HG02623 (cell line): ENCODE results near the gene ARHGAP23.

ENCODE experiments used
- ATAC-seq: cut with Tn5 transposase; IDR thresholded peaks from one replicate; pipeline ENCODE4 v1.9.1; 2021; ENCODE audit warnings: moderate library complexity; ENCODE audit not compliant: unreplicated experiment

ARHGAP23 gene, protein sequence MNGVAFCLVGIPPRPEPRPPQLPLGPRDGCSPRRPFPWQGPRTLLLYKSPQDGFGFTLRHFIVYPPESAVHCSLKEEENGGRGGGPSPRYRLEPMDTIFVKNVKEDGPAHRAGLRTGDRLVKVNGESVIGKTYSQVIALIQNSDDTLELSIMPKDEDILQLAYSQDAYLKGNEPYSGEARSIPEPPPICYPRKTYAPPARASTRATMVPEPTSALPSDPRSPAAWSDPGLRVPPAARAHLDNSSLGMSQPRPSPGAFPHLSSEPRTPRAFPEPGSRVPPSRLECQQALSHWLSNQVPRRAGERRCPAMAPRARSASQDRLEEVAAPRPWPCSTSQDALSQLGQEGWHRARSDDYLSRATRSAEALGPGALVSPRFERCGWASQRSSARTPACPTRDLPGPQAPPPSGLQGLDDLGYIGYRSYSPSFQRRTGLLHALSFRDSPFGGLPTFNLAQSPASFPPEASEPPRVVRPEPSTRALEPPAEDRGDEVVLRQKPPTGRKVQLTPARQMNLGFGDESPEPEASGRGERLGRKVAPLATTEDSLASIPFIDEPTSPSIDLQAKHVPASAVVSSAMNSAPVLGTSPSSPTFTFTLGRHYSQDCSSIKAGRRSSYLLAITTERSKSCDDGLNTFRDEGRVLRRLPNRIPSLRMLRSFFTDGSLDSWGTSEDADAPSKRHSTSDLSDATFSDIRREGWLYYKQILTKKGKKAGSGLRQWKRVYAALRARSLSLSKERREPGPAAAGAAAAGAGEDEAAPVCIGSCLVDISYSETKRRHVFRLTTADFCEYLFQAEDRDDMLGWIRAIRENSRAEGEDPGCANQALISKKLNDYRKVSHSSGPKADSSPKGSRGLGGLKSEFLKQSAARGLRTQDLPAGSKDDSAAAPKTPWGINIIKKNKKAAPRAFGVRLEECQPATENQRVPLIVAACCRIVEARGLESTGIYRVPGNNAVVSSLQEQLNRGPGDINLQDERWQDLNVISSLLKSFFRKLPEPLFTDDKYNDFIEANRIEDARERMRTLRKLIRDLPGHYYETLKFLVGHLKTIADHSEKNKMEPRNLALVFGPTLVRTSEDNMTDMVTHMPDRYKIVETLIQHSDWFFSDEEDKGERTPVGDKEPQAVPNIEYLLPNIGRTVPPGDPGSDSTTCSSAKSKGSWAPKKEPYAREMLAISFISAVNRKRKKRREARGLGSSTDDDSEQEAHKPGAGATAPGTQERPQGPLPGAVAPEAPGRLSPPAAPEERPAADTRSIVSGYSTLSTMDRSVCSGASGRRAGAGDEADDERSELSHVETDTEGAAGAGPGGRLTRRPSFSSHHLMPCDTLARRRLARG (N-terminal part only)

DNA sequence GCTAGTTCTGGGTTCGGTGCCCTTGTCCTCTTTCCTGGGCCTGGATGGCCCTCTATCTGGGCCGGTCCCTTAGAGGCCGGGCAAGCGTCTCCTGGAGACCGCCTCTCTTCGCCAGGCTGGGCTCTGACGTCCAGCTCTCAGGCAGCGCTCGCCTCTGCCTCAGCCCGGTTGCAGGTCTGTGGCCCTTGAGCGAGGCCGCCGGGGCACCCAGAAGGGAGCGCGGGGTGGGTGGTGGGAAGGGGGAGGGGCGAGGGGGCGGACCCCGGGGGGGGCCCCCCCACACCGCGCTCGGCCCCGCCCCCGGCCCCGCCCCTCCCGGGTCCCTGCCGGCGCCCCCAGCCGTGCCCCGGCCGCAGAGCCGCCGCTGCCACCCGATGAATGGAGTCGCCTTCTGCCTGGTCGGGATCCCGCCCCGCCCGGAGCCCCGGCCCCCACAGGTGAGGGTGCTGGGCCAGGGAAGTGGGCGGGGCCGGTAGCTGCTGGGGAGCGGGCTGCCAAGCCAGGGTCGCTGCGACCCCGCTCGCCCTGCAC lies at the start of gene ARHGAP23:
Gene ARHGAP23, plus strand, starts transcription at position 353 of the 531 bp plus-strand sequence. Its CDS starts 22 bp downstream, at position 375.
- no peak for ATAC-seq

DNA sequence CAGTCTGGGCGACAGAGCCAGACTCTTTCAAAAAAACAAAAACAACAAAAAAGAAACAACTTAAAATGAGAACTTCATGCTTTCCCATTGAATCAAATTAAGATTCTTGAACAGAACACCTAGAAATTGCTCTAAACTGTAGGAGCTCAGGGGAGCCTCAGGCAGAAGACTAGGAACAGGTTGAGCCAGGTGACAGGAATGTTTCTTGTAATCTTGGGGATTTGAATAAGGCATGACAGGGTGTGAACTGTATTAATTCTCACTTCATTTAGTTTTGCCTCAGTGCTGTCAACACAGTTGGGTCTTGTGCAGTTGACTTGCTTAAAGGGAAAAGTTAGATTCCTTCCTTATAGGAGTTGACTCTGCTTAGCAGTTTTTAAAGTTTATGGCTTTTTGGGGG lies 48.8 kb upstream of the ARHGAP23 start:
- no peak for ATAC-seq

DNA sequence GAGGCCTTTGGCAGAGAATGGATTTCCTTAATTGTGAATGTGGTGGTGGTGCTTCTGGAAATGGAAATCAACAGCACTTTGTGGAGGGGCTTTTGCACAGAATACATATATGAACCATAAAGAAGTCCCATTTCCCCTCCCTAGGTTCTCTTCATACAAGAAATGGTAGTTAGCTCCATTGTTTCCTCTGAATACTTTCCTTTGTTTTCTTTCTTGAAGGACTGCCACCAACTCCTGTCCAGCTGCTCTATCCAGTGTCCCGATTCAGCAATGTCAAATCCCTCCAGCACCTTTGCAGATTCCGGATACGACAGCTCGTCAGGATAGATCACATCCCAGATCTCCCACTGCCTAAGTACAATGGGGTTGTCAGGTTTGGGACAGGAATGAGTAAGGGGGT lies 33.2 kb upstream of the ARHGAP23 start:
- no peak for ATAC-seq

DNA sequence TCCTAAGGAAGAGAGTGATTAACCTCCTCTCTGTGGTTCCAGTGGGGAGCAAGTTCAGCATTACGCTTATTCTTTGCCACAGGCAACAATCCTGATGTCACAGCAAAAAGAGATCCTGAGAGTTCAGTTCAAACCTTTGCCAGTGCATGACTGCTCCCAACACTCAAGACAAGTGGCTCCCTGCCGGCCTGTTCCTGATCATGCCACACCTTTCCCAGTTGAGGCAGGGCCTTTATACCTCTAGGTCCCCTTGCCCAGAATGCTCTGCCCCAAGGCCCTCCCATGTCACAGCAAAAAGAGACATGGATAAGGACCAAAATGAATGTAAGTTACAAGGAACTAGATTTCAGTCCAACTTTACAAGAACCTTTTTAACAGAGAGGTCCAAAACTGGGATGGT lies 31.0 kb upstream of the ARHGAP23 start:
- ATAC-seq = no peak

DNA sequence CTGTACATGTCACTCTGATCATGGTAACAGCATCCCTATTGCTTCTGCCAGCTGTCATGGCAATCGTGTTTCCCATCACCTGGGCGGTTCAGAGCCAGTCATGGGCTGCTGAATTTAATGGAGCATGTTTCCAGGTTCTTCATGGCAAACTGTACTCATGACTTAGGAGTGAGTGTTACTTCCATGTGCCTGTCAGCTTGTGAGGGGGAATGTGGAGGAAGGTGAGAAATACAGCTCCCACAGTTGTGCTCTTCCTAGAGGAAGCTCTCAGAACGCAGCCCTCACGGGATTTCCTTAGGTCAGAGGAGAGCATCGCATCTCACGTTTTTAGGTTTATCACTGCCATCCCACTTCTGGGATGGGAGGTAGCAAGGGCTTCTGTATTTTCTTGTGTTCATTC lies 28.0 kb upstream of the ARHGAP23 start:
- no peak for ATAC-seq

DNA sequence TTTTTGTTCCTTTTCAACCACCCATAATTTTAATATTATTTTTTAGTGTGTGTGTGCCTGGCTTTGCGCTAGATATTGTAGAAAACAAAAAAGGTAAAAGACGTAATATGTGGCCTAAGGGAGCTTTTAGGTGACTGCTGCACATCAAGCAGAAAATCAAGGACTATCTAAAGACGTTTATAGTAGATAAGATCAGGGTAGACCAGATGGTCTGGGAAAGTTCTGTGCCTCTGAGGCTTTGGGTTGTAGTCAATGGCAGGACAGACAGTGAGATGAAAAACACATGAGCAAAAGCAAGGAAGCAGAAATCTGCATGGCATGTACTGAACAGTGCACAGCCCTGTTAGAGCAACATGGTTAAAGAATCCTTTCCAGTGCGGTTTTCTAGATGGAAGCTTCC lies 26.8 kb upstream of the ARHGAP23 start:
- ATAC-seq = no peak

DNA sequence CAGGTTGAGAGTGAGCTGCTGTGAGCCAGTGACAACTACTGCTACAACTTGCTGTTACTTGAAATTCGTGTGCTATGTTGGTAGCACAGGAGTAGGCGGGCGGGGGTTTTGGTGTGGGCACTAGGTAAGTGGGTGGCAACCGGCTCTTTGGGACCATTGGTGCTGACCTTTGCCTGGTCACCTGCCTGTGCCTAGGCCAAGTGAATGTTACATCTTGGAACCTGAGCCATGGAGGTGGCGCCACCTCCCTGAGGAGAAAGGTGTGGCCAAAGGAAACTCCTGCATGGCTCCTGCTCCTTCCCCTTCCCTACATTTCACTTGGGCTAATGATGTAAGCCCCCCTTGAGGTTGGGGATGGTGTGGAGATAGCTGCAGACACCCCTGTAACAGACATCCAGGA lies 25.4 kb upstream of the ARHGAP23 start:
- ATAC-seq = no peak

DNA sequence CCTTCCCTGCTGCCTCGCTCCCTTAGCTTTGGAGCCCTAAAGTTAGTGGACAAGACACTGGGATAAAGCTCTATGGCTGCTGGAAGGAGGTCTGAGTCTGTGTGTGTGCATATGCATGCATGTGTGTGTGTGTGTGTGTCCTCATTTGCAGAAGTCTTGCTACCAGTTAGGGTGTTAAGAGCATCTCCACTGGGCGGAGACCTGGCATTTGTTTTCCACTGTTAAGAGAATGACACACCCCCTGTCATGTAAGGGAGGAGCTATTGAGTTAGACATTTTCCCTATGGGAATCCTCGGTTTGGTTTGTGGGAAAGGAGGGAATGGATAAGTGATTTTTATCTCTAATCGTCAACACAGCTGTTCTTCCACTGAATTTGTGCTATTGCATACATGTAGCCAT lies 24.8 kb upstream of the ARHGAP23 start:
- no peak for ATAC-seq

DNA sequence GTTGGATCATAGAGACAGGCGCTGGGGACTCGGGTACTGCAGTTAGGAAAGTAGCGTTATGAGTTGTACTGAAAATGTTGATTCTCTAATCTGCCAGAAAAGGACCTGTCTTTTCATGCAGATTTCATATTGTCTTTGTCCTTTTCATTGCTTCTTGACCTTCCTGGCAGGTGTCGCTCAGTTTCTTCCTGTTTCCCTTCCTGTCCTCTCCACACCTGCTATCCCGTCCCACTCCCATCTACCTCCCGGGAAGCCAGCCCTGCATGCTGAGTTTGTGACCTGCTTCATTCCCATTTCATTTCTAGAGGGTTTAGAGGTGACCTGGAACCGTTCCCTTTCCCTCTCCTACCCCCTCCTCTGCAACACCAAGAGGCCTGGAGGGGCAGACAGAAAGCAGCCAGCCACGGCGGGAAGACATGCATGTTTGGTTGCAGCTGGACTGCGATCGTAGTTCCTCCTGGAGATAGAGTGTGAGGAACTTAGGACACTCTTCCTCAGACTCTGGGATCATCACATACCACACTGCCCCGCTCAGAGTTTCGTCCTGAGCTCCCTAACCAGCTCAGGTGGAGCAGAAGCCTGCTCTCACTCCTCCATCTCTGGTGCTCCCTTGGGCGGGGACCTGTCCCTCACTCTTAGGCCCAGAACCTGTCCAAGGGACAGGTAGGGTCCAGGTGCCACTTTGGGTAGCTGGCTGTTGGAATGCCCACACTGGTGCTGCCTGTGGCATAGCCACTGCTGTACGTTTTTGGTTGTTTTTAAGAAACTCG lies 23.9 kb upstream of the ARHGAP23 start:
- no peak for ATAC-seq

DNA sequence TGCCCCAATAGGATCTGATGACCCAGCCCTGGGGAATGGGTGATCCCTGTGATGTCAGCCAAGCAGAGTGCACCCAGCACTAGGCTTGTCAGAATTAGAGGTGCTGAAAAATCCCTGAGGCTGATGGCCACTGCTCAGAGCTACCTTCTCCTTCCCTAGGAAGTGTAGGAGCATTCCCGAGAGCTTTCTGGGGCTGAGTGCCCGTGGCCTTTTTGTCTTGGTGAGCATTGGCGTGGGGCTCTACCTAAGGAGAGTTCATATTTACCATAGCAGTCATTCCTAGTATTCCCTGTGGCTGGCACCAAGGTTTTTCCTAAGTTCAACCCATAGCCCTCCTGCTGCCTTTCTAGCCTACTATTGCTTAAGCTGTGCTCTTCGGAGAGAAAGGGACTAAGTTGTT lies 22.6 kb upstream of the ARHGAP23 start:
- ATAC-seq = no peak

DNA sequence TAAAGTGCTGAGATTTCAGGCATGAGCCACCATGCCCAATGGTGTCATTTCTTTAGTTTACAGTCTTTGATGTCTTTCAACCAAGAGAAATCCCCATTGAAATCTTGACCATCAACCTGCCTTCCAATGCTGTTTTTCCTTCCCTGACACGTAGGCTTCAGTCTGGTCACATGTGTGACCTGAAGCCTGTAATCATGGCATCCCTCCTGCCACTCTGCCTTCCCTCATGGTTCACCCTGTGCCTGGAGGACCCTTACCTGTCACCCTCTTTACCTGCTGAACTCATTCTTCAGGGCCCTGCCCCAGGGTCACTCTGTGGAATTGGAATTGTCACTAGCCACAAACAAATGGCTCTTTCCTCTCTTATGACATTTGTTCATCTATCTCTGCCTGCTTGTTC lies 18.1 kb upstream of the ARHGAP23 start:
- no peak for ATAC-seq

DNA sequence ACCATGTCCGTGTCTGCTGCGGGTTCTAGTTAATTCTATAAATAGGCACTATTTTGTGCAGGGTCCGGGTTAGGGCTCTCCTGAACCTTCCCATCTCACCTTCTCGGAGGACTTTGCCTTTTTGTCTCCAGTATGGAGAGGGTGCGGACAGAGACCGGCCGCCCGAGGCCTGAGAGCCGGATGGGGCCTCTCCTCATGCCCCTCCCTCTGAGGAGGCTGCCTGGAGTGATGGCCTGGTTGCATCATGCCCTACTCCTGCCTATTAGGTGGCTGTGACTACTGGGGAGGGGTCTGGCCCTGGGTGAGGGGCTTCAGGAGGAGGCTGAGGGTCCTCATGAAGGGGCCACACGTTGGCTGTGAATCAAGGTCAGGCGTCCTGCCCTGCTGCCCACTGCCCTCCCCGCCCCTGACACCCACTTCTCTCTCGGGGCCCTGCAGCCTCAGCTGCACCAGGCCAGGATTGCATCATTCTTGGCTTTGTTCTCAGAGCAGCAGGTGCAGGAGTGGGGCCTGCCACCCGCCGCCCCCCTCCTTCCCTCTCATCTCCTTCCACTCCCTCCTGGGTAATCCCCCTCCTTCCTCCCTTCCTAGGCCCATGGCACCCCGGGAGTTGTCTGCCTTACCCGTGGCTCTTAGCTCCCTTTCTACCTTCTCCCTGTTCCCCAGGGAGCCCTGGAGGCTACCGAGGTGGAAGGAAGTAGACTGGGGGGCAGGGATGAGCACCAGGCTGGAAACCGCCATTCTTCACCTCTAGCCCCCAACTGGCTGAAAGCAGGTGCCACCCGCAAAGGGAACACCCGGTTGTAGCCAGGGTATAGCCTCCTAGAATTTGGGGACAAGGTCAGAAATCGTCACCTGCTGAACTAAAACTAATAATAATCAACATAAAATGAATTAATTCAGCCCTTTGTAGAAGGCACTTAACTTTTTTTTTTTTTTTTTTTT lies 12.7 kb upstream of the ARHGAP23 start:
- no peak for ATAC-seq

DNA sequence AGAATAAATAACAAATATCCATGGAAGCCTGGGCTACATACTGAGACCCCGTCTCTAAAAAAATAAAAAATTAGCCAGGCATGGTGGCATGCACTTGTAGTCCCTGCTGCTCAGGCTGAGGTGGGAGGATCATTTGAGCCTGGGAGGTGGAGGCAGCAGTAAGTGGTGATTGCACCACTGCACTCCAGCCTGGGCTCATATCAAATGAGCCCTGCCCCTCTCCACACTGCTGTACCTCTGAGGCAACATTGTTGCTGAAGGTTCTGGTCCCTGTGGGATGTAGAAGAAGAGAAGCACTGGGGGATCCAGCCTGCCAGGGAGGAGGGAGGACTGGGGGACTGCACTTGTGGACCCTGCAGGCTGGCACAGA lies 11.4 kb upstream of the ARHGAP23 start:
- ATAC-seq = no peak

DNA sequence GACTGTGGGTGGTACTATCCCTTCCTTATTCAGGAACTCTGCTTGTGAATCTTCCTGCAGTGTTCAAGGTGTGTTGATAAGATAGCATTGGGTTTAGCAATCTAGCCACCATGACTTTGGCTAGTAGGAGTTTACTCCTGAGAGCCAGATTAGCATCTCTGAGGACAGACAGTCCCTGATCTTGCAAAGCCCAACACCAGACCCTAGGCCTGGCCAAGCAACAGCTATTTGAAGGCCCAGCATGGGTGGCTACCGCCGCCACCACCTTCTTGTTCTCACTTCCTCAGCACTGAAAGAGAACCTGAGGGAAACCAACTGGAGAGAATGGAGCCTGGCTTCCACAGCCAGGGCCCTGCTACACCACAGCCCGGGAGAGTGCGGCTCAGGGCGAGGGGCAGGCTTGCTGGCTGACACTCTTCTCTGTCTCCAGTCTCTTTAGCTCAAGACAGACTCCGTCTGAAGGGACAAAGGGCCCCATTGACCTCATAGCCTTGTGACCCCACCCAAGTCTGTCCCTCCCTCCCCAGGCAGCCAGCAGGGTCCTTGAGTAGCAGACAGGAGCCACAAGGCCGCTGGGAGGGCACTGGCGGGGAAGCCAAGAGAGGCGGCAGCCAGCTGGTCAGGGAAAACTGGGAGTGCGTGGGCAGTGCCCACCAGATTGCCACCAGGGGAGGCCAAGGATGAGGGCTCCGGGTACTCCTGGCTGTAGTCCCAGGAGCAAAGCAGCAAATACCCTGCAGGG lies 10.9 kb upstream of the ARHGAP23 start:
- no peak for ATAC-seq

DNA sequence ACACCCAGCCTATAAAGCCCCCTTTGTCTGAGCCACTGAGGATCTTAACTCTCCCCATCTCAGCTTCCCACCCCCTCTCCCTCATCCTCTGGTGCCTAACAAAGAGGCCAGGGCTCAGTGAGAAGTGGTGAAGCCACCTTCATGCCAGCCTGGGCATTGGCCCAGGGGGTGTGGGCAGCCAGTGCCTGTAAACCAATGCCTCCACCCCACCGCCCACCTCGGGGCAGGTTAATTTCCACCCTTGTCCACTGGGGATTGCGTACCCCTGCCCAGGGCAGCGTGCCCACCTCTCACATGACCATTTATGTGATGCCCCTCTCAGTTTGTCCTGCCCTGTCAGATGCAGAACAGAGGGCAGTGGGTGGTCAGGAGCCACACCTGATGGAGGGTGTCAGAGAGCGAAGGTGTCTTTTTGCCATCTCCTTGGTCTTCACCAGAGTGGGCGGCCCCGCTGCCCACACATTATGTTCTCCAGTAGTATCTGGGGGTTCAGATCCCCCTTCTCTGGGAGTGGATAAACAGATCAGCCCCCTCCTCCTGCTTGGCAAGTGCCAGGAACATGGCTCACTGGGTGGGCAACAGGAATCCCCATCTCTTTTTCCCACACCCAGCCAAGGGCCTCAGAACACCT lies 10.1 kb upstream of the ARHGAP23 start:
- ATAC-seq = no peak

DNA sequence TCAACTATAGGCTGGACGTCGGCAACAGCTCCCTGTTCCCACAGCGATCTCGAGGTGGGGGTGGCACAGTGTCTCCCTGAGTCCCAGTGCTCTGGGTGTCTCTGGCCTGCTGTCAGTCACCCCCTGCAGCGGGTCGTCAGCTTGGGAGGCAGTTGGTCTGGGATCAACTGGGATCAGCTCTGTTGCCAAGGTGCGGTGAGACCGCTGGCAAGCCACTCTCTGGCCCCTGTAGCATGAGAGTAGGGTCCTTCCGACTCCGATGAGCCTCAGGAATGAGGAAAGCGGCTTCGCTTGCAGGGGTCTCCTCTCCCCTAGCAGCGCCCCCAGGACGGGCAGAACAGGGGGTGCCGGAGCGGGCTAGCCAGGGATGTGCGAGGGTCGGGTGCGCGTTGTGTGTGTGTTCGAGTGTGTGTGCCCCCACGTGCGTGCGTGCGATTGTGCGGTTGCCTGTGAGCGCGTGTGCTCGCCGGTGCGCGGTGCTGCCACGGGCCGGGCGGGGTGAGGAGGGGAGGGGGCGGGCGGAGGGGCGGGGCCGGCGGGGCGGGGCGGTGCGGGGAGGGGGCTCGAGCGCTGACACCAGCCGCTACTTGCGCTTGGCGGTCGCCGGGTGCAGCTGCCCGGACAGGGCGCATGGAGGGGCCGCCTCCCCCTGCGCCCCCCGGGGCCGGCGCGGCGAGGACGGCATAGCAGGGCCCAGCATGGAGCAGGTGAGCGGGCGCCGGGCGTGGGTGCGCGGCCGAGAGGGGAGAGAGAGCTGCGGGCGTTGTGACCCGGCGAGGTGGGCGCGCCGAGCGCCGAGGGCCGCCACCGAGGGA lies 9.4 kb upstream of the ARHGAP23 start:
- ATAC-seq = no peak

DNA sequence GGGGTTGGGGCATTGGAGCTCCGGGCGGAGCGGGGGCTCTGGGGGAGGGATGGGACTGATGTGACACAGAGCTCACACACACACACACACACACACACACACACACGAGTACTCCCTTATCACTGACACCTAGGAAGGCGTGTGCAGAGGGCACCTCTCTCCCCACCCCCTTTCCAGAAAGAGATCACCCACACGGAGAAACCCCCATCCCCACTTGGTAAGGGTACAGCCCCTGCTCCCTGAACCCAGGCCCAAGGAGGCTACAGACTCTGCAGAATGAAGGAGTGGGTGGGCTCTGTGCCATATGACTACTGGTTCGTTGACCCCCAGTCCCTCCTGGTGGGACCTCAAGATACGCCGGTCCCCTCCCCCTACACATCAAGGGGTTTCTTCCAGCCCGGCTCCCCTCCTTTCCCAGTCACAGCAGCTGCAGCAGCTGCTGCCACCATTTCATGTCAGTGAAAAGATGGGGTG lies 8.7 kb upstream of the ARHGAP23 start:
- no peak for ATAC-seq
